Activated CD4-positive, CD25-positive, alpha-beta regulatory T cell (primary cell): ENCODE data around the gene EMC1.
"Not testable (repeated sequence)": the region's sequence is repeated elsewhere in the genome, so short reads cannot be mapped to it uniquely, and the experiment has no call there.

Experiments used
- DNase-seq, 4 experiments: peaks; one replicate each; lab custom pipeline; 2025; lab: John Stamatoyannopoulos, UW

EMC1 gene

DNA sequence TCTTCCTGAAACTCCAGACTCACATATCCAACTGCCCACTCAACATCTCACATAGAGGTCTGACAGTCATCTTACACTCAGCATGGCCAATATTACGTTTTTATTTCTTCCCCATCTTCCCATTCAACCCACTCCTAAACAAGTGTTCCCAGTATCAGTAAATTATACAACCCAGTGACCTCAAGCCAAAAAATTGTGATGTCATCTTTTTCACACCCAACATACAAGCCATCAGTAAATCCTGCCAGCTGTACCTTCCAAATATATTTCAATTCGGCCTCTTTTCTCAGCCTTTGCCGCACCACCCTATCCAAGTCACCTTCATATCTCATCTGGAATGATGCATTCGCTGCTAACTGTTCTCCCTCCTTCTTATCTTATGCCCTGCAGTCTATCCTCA, 60.9 kb downstream of the EMC1 start:
- no peak for DNase-seq

DNA sequence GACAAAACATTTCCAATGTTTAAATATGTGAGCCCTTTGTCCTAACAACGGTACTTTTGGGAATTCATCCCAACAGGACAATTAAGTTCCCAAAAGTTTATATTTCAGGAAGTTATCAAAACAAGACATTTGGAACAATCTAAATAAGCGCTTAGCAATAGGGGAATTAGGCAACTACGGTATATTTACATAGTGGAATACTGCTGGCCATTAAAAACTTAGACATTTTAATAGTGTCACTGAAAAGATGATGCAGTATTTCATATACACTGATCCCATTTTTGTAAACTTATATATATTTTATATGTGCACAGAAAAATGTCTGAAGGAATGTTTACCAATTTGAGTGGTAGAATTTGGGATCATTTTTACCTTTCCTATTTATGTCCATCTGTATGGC, 62.1 kb downstream of the EMC1 start:
- no peak for DNase-seq

DNA sequence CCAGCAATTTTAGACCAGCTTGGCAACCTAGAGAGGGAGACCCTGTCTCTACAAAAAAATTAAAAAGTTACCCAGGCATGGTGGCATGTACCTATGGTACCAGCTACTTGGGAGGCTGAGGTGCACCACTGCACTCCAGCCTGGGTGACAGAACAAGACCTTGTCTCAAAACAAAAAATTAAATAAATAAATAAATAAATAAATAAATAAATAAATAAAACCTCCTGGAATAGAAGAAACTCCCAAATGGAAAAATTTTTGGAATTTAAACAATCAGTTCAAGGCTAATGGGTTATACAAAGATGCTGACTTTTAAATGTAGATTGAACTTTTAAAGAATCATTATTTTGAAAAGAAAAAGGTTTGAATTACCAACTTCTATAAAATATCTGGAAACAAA, 63.5 kb downstream of the EMC1 start:
- no peak for DNase-seq

DNA sequence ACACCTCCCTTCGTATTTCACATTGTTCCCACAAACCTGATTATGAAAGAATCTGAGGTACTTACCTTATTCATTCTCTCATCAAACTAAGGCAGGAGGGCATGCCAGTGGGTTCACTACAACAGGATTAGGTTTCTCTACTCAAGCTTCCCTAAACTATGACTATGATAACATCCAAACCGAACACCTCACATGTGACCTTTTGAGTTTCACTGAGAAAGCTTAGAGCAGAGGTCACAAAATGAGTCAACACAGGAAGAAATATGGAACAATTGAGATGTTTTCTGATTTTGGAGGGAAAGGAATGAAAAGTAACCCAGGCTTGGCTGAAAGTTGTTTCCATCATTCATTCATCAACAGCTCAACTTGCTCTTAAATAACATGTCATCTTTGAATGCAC, 65.3 kb downstream of the EMC1 start:
- no peak for DNase-seq

DNA sequence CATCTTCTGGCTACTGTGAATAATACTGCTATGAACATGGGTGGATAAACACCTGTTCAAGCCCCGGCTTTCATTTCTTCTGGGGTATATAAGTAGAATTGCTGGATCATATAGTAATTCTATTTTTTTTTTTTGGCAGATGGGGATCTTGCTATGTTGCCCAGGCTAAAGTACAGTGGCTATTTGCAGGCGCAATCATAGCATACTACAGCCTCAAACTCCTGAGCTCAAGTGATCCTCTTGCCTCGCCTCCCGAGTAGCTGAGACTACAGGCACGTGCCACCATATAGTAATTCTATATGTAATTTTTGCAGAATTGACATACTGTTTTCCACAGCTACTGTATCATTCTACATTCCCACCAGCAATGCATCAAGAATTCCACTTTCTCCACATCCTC, 69.1 kb downstream of the EMC1 start:
- DNase-seq = no peak

DNA sequence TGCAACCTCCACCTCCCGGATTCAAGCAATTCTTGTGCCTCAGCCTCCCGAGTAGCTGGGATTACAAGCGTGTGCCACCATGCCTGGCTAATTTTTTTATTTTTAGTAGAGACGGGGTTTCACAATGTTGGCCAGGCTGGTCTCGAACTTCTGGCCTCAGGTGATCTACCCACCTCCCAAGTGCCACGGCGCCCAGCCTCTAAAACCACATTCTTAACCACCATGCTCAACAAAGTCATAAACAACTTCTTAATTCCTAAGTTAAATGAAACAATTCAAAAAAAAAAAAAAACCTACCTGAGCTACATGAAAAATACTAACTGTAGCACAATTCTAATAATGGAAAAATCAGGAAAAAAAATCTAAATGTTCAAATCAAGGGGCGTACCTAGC, 71.1 kb downstream of the EMC1 start:
- not testable (repeated sequence) for DNase-seq

DNA sequence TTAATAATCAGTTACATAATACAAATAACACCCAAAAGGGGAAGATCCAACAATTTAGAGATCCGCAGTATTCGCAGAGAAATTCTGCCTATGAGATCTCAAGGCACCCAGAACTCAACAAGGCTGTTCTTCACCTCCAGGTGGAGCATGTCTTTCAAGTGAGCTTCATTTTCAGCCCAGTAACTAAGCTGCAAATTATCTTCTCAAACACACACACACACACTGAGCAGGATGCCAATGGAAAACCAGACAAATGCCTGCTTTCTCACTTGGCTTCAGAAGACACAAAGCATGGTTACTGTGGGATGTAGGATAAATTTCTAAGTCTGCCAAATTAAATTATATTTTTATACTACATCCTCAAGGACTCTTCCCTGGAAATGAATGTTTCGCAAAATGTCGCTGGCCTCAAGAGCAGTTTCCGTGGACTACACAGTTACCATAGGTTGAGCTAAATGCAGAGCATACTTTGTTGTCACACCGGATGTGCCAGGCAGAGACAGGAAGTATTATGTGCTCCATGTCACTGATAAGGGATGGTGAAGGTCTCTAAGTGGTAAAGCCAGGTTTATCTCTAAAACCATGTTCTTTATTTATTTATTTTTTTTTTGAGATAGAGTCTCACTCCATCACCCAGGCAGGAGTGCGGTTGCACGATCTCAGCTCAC, 71.6 kb downstream of the EMC1 start:
- no peak for DNase-seq

DNA sequence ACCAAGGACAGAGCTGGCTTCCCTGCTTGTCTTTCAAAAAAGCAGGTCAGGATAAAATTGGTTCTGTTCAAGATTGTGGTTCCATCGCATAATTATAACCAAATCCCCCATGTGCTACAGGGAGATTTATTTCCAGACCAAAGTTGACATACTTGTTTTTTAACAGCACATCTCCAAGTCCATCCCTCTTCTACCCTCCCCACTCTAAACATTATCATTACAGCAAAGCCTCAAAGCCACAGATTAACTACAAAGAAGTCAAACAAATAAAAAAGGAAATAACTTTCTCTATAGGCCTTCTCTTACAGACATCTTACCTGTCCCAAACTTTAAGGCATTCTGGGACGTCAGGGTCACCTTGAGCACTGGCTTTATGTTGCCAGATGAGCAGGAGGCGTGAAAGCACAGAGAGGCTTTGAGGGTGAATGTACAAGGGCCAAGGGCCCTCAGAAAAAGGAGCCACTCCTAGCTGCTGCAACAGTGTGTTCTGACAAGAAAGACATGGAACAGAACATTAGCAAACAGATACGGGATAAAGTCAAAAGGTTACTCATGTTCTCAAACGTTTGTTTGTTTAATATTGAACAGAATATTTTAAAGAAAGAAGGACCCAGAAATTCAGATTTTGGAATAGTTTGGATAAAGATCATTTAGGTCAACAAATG, 72.5 kb downstream of the EMC1 start:
- DNase-seq = no peak

DNA sequence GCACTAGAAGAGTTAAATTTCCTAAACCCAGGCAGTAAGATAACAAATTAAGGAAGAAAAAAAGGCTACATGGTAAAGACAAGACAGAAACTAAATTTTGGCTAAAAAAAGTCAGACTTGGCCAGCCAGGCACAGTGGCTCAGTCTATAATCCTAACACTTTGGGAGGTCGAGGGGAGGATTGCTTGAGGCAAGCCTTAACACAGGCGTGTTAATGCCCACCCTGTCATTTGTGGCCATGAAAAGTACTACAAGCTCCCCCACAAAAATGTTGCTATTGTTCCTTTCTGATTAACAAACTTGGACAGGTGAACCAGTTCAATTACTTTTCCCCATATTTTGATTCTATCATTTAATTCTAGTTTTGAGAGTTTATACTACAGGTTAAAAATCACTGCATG, 73.5 kb downstream of the EMC1 start:
- DNase-seq = no peak

DNA sequence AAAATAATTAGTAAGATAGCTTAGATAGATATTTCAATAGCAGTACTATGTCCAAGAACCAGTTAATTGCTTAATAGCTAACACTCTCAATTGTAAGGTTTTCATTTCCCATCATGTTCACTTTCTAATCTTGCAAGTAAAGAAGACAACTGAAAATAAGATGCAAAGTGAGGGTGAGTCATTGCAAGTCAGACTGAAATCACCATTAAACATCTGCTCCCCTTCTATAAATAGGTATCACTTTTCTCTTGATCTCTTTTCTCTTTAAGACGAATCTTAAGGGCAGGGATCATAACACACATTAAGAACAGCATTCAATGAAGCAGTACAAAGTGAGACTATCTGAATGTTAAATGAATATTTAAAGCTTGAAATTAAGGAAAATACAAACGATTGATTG, 81.7 kb downstream of the EMC1 start:
- DNase-seq = no peak

DNA sequence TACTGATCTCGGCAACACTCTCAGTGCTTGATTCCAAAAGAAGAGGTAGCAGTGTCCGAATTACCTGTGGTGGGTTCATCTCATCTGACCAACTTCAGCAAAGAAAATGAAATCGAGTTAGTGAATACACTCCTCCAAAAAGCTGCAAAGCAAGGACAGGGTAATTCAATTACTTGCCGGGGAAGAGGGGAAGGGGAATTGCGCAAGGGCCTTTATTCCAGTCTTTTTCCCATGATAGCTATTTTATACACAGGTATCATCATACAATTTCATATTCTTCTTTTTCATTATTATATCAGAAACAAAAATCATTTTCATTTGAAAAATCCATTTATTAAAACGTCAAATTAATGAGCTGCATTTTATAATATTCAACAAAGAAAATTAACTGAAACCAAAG, 84.2 kb downstream of the EMC1 start:
- DNase-seq = no peak

DNA sequence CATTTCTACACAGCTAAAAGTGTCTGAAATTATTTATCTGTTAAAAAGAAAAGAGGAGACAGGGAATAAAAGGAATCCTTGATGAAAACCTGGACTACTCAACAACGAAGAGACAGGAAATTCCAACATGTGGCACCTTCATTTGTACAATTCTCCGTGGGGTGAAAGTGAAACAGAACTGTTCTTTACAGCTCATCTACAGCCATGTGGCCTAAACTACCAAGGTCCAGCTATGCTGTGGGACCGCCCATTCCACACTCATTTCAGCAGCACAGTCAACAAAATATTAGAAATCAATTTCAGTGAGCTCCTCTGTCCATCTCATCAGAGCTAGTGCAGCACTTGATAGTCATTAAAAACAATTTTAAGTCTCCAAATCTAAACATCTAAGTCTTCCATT, 85.3 kb downstream of the EMC1 start:
- no peak for DNase-seq
